Measurements from ENCODE around the gene MYO1E.

Gene MYO1E

DNA sequence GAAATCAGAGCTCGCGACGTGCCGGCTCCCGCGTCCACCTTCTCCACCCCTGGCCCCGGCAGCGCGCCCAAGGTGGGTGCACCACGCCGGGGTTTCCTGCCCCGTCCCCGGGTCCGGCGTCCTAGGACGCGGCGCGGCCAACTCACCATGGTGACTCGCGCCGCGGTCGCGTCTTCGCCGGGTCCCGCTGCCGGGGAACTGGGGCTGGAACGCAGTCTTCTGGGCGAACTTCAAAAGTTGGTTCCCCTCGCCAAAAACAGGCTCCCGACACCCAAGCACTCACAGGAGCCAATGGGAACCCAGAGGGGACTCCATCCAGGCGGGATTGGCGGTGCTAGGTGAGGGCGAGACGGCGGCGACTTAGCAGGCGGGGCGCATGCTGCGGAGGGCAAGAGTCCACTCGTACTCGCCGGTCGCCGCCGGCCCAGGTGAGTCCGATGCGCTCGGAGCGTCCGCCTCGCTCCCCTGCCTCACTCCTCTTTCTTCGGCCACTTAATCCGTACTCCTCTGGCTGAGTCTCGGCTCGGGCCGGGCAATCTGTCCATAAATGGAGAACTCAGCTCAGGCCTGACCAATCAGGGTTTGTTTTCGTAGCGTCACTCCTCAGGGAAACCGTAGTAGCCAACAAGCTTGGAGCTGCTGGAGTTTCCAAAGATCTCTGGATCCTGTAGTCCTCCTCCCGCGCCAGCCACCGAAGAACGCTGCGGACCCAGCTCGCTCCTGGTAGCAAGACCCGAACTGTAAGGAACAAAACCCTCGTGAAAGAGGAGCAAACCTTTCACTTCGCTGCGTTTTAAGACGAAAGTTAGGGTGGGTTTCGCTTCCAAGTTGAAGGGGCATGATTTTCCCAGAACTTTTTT, at the start of gene MYO1E:
TSS of gene MYO1E (minus strand) at position 520 of the 860 bp plus-strand sequence. CDS start at position 149, 371 bp downstream.
- Histone ChIP-seq H3K4me3 (ENCODE audit: low read length) (peak within 1 kb of the TSS; percentile 77), H3K27ac (ENCODE audit: low read depth, low read length) (0 out of 2 replicates have a peak within 1 kb of the TSS, but pooled peaks have one; percentile 6), H3K9me2 (replicated peaks; ENCODE audit: control insufficient read depth, low read length) (no peaks in the 10 kb centered on the region), H3K4me1 (ENCODE audit: control insufficient read depth, low read length) (peaks cover 63% of the 10 kb centered on the region), H3K9me3 (ENCODE audit: control insufficient read depth, insufficient read depth, low read length) (no peaks in the 10 kb centered on the region), H3K4me2 (ENCODE audit: low read length) (peak within 1 kb of the TSS; percentile 75), H4K20me1 (ENCODE audit: control insufficient read depth, insufficient read depth, low read depth, low read length) (no peaks in the 10 kb centered on the region), H3K79me2 (ENCODE audit: control insufficient read depth, low read length) (peaks cover 52% of the 10 kb centered on the region), H3F3A (ENCODE audit: control insufficient read depth, insufficient read depth) (peaks cover 11% of the 10 kb centered on the region), H3K27me3 (ENCODE audit: control insufficient read depth, low read length) (no peaks in the 10 kb centered on the region), H3K36me3 (ENCODE audit: control insufficient read depth, low read length) (peaks cover 3% of the 10 kb centered on the region; the same call in 1 of the 2 replicates)
- TF ChIP-seq EZH2phosphoT487 (IDR thresholded peaks at IDR 0.05; ENCODE audit: borderline replicate concordance, low read length) = no peak
- TF ChIP-seq, protein P1, sequence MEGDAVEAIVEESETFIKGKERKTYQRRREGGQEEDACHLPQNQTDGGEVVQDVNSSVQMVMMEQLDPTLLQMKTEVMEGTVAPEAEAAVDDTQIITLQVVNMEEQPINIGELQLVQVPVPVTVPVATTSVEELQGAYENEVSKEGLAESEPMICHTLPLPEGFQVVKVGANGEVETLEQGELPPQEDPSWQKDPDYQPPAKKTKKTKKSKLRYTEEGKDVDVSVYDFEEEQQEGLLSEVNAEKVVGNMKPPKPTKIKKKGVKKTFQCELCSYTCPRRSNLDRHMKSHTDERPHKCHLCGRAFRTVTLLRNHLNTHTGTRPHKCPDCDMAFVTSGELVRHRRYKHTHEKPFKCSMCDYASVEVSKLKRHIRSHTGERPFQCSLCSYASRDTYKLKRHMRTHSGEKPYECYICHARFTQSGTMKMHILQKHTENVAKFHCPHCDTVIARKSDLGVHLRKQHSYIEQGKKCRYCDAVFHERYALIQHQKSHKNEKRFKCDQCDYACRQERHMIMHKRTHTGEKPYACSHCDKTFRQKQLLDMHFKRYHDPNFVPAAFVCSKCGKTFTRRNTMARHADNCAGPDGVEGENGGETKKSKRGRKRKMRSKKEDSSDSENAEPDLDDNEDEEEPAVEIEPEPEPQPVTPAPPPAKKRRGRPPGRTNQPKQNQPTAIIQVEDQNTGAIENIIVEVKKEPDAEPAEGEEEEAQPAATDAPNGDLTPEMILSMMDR (IDR thresholded peaks at IDR 0.05; ENCODE audit: low read depth, low read length, poor library complexity, severe bottlenecking) = no peak

GRCh38 chr15:59420986-59421618, 48.4 kb upstream of the MYO1E start:
- H3K4me2 ChIP-seq (ENCODE audit: low read length) = no peak overlapping the region
- H3K79me2 ChIP-seq (ENCODE audit: control insufficient read depth, low read length) = no peaks in the 10 kb centered on the region
- H3K4me3 ChIP-seq (ENCODE audit: low read length) = no peak overlapping the region
- H3K9me3 ChIP-seq (ENCODE audit: control insufficient read depth, insufficient read depth, low read length) = no peaks in the 10 kb centered on the region
- H3K27ac ChIP-seq (ENCODE audit: low read depth, low read length) = no peak overlapping the region
- no peaks in the 10 kb centered on the region for H3K27me3 ChIP-seq (ENCODE audit: control insufficient read depth, low read length)
- no peaks in the 10 kb centered on the region for H3K36me3 ChIP-seq (ENCODE audit: control insufficient read depth, low read length)
- H3K4me1 ChIP-seq (ENCODE audit: control insufficient read depth, low read length) = peaks cover 46% of the 10 kb centered on the region
- no peaks in the 10 kb centered on the region for H4K20me1 ChIP-seq (ENCODE audit: control insufficient read depth, insufficient read depth, low read depth, low read length)
- H3F3A ChIP-seq (ENCODE audit: control insufficient read depth, insufficient read depth) = 0 out of 2 replicates have a peak, but pooled peaks cover 2% of the 10 kb centered on the region
- TF ChIP-seq EZH2phosphoT487 (IDR thresholded peaks at IDR 0.05; ENCODE audit: borderline replicate concordance, low read length) = no peak
- TF ChIP-seq, protein P1 (IDR thresholded peaks at IDR 0.05; ENCODE audit: low read depth, low read length, poor library complexity, severe bottlenecking) = no peak
- H3K9me2 ChIP-seq (replicated peaks; ENCODE audit: control insufficient read depth, low read length) = no peaks in the 10 kb centered on the region

DNA sequence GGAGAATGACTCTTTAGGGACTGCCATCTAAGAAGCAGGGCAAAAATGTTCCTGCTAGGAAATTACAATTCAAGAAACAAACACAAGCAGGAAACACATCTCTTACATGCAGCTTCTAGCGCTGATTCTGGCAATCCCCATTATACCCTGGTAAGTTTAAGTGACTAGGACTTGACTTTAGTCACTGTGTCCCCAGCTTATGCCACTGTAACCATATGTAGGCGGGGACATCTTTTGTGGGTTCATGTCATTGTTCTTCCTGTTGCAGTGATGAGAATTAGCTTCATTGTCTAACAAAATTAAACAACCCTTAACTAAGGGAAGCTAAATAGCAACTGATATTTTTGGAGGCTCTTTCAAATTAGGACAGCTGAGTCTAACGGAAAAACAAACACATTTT, 47.4 kb upstream of the MYO1E start:
- peaks cover 50% of the 10 kb centered on the region for H3K4me1 ChIP-seq (ENCODE audit: control insufficient read depth, low read length)
- no peaks in the 10 kb centered on the region for H3K36me3 ChIP-seq (ENCODE audit: control insufficient read depth, low read length)
- H3F3A ChIP-seq (ENCODE audit: control insufficient read depth, insufficient read depth) = peaks cover 6% of the 10 kb centered on the region; the same call in 1 of the 2 replicates
- no peak overlapping the region for H3K4me3 ChIP-seq (ENCODE audit: low read length)
- TF ChIP-seq, protein P1 (IDR thresholded peaks at IDR 0.05; ENCODE audit: low read depth, low read length, poor library complexity, severe bottlenecking) = no peak
- TF ChIP-seq EZH2phosphoT487 (IDR thresholded peaks at IDR 0.05; ENCODE audit: borderline replicate concordance, low read length) = no peak
- H4K20me1 ChIP-seq (ENCODE audit: control insufficient read depth, insufficient read depth, low read depth, low read length) = no peaks in the 10 kb centered on the region
- H3K27ac ChIP-seq (ENCODE audit: low read depth, low read length) = no peak overlapping the region
- no peaks in the 10 kb centered on the region for H3K9me3 ChIP-seq (ENCODE audit: control insufficient read depth, insufficient read depth, low read length)
- H3K4me2 ChIP-seq (ENCODE audit: low read length) = no peak overlapping the region
- no peaks in the 10 kb centered on the region for H3K9me2 ChIP-seq (replicated peaks; ENCODE audit: control insufficient read depth, low read length)
- no peaks in the 10 kb centered on the region for H3K79me2 ChIP-seq (ENCODE audit: control insufficient read depth, low read length)
- no peaks in the 10 kb centered on the region for H3K27me3 ChIP-seq (ENCODE audit: control insufficient read depth, low read length)
